ENCODE data around the gene HS3ST6.

The HS3ST6 gene

DNA sequence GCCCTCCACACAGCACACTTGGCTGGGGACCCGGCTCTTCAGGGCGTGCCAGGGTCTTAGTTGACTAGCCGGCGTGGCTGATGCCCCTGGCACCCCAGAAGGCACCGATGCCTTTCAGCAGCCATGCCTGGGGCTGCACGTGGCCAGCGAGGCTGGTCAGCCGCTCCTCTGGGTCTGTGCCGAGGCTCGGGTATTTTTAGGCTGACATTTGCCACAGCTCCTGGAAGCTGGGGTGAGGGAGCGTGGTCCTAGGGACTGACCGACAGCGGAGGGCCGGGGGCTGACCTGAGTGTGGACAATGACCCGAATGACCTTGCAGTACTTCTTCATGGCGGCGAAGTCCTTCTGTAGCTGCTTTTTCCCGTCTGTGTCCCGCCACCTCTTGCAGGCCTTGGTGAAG is 32.3 kb upstream of the HS3ST6 start:
- in situ Hi-C loops (cut with MboI; ENCODE audit: low pct_unique_long_range_greater_than_20kb, low sequenced_read_pairs, unreplicated experiment): no loop called here
- DNase-seq (ENCODE audit: low spot score): no peak
- TF ChIP-seq, protein P1, sequence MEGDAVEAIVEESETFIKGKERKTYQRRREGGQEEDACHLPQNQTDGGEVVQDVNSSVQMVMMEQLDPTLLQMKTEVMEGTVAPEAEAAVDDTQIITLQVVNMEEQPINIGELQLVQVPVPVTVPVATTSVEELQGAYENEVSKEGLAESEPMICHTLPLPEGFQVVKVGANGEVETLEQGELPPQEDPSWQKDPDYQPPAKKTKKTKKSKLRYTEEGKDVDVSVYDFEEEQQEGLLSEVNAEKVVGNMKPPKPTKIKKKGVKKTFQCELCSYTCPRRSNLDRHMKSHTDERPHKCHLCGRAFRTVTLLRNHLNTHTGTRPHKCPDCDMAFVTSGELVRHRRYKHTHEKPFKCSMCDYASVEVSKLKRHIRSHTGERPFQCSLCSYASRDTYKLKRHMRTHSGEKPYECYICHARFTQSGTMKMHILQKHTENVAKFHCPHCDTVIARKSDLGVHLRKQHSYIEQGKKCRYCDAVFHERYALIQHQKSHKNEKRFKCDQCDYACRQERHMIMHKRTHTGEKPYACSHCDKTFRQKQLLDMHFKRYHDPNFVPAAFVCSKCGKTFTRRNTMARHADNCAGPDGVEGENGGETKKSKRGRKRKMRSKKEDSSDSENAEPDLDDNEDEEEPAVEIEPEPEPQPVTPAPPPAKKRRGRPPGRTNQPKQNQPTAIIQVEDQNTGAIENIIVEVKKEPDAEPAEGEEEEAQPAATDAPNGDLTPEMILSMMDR (IDR thresholded peaks at IDR 0.05; ENCODE audit: extremely low read depth, insufficient read depth, missing control alignments): no peak

DNA sequence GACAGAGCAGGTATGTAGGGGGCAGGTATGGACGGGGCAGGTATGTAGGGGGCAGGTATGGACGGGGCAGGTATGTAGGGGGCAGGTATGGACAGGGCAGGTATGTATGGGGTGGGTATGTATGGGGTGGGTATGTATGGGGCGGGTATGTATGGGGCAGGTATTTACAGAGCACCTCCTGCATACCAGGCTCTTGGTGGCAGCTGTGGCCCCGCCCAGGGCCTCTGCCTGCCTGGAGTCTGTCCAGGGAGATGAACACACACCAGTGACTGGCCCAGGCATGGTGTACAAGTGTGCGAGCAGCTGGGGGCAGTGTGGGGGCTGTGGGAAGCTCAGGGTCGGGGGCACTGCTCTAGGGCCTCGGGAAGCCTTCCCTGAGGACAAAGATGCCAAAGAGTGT is 31.8 kb upstream of the HS3ST6 start:
- in situ Hi-C loops (cut with MboI; ENCODE audit: low pct_unique_long_range_greater_than_20kb, low sequenced_read_pairs, unreplicated experiment): no loop called here
- TF ChIP-seq, protein P1 (IDR thresholded peaks at IDR 0.05; ENCODE audit: extremely low read depth, insufficient read depth, missing control alignments): no peak

DNA sequence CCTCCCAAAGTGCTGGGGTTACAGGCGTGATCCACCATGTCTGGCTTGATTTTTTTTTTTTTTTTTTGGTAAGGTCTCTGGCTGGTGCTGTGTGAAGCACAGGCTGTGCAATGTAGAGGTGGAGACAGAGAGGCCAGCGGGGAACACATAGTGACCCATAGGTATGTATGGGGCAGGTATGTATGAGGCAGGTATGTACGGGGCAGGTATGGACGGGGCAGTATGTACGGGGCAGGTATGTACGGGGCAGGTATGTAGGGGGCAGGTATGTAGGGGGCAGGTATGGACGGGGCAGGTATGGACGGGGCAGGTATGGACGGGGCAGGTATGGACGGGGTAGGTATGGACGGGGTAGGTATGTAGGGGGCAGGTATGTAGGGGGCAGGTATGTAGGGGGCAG is 31.3 kb upstream of the HS3ST6 start:
- in situ Hi-C loops (cut with MboI; ENCODE audit: low pct_unique_long_range_greater_than_20kb, low sequenced_read_pairs, unreplicated experiment): no loop called here
- no peak for DNase-seq (ENCODE audit: low spot score)
- TF ChIP-seq, protein P1 (IDR thresholded peaks at IDR 0.05; ENCODE audit: extremely low read depth, insufficient read depth, missing control alignments): no peak

More for the DNA sequence above, 31.8 kb upstream of the HS3ST6 start:
- no peak for DNase-seq (ENCODE audit: low spot score)

DNA sequence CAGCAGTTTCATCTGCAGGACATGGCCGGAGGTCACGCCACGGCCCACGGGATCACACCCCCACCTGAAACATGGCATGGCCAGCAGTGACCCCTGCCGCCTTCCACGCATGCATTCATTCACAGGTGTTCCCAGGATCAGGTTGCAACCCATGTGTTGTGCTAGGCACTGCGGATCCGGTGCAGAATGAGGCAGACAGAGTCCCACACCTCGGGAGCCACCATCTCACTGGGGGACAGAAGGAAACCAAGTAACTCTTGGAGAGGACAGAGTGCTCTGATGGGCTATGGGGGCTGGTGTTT is 29.1 kb upstream of the HS3ST6 start:
- no peak for DNase-seq (ENCODE audit: low spot score)
- TF ChIP-seq, protein P1 (IDR thresholded peaks at IDR 0.05; ENCODE audit: extremely low read depth, insufficient read depth, missing control alignments): no peak
- in situ Hi-C loops (cut with MboI; ENCODE audit: low pct_unique_long_range_greater_than_20kb, low sequenced_read_pairs, unreplicated experiment): no loop called here

DNA sequence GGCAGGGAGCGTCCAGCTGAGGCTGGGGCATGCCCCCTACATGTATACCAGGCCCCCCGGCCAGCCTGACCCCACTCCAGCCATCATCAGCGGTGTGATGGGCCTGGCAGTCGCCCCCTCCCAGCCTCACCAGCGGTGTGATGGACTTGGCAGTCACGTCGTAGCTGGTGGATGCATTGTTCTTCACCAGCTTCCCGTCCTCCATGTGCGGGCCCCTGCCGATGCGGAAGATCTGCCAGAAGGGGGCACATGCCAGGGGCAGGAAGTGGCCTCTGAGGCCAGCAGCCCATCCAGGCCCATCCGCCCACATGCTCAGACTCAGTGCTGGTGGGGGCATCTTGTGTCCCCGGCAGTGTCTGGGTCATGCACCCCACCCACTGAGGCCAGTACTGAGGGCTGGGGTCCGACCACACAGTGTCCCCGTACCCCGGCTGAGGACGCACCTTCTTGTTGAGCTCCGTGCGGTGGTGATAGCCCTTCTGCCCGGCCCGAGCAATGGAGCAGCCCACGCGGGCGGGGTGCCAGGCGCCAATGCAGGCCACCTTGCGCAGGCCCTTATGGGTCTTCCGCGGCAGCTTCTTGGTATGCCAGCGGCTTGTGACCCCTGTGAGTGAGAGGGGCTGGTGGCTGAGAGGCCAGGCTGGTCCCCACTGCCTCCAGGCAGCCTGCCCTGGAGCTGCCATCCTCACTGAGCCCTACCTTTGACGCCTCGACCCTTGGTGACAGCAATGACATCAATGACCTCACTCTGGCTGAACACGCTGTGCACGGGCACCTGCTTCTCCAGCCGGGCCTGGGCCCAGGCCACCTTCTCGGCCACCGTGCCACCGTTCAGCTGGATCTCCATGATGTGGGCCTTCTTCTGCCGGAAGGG is 28.5 kb upstream of the HS3ST6 start:
- in situ Hi-C loops (cut with MboI; ENCODE audit: low pct_unique_long_range_greater_than_20kb, low sequenced_read_pairs, unreplicated experiment): no loop called here
- TF ChIP-seq, protein P1 (IDR thresholded peaks at IDR 0.05; ENCODE audit: extremely low read depth, insufficient read depth, missing control alignments): no peak
- no peak for DNase-seq (ENCODE audit: low spot score)

DNA sequence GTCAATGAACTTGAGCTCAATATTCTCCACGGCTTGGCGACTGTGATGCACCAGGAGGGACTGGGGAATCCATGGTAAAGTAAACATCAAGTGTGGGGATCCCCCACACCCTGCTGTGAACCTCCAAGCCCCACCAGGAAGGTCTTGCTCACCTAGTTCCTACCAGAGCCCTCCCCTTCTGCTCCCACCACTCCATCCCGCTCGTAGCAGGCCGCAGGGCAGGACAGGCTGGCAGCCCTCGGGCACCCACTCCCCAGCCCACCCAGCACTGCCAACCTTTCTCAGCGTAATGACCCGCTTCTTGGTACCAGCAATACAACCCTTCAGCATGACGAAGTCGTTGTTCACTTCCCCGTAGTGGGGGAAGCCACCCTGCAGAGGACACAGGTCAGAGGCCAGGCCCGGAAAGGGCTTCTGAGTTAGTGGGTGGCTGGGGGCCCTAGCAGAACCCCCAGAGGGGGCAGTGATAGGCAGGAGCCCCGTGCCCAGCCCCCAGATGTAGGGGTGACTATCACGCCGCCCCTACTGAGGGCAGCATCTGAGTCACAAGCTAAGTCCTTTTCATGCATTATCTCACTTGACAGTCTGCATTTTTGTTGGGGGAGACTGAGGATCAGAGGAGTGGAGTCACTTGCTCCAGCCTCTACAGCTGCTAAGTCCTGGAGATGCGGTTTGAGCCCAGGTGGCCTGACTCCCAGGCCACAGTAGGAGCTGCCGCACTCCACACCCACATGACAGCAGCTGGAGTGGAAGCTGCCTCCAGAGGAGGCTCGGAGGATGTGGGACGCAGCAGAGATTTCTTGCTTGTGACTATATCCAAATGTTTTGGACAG is 27.6 kb upstream of the HS3ST6 start:
- no peak for DNase-seq (ENCODE audit: low spot score)
- TF ChIP-seq, protein P1 (IDR thresholded peaks at IDR 0.05; ENCODE audit: extremely low read depth, insufficient read depth, missing control alignments): no peak
- in situ Hi-C loops (cut with MboI; ENCODE audit: low pct_unique_long_range_greater_than_20kb, low sequenced_read_pairs, unreplicated experiment): no loop called here
